HEK293 (cell line): ENCODE results near the gene ADCY10.

ENCODE experiments used
- CTCF ChIA-PET: fragments of 350-600 bp; formaldehyde crosslinking; extraction: SDS; loops from one replicate; lab custom pipeline; 2021; ENCODE audit warnings: antibody characterized with exemption; lab: Yijun Ruan, JAX
- POLR2A ChIA-PET: fragments of 300-600 bp; formaldehyde crosslinking; extraction: SDS; loops from one replicate; lab custom pipeline; 2020; ENCODE audit warnings: antibody characterized with exemption, inconsistent platforms; lab: Yijun Ruan, JAX
- H3K27ac ChIP-seq: fragments of 200-500 bp; sonication (Bioruptor generic); 2 replicates; pipeline ENCODE4 v1.5.1; 2014; ENCODE audit warnings: low read depth, low read length, control low read depth, inconsistent platforms; ENCODE audit errors: extremely low read depth
- H3K36me3 ChIP-seq, 2 experiments: fragments of 200-500 bp in 1 of 2; sonication (Bioruptor generic) in 1 of 2; 1 replicate in 1 of 2; 2 replicates in 1 of 2; pipeline ENCODE4 v1.5.1; 2014 to 2017; ENCODE audit warnings: inconsistent platforms in 2 of 2, low read length in 2 of 2; ENCODE audit not compliant: control insufficient read depth in 2 of 2, insufficient read depth in 1 of 2
- H3K4me1 ChIP-seq: fragments of 200-500 bp; sonication (Bioruptor generic); 2 replicates; pipeline ENCODE4 v1.5.1; 2014; ENCODE audit warnings: mild to moderate bottlenecking, low read length, inconsistent platforms; ENCODE audit not compliant: control insufficient read depth, insufficient read depth
- H3K4me3 ChIP-seq: 2 replicates; pipeline ENCODE4 v1.5.1; 2011; ENCODE audit warnings: low read depth, mild to moderate bottlenecking, control low read depth, low read length, moderate library complexity
- H3K9me3 ChIP-seq: fragments of 200-500 bp; sonication (Bioruptor generic); 2 replicates; pipeline ENCODE4 v1.5.1; 2014; ENCODE audit warnings: low read depth, low read length, inconsistent platforms; ENCODE audit not compliant: control insufficient read depth, insufficient read depth
- GLI4 ChIP-seq: fragments of 450-650 bp; formaldehyde crosslinking; IDR thresholded peaks from 2 replicates; pipeline ENCODE4 v1.5.1; 2016; ENCODE audit warnings: missing biosample characterization, missing genetic modification characterization
- KLF1 ChIP-seq: fragments of 450-650 bp; formaldehyde crosslinking; IDR thresholded peaks from 2 replicates; pipeline ENCODE4 v1.5.1; 2016; ENCODE audit warnings: missing biosample characterization, missing genetic modification characterization
- RBAK ChIP-seq: fragments of 450-650 bp; formaldehyde crosslinking; IDR thresholded peaks from 2 replicates; pipeline ENCODE4 v1.5.1; 2016; ENCODE audit warnings: missing biosample characterization, missing genetic modification characterization
- SP3 ChIP-seq: fragments of 450-650 bp; formaldehyde crosslinking; IDR thresholded peaks from 2 replicates; pipeline ENCODE4 v1.5.1; 2016; ENCODE audit warnings: missing biosample characterization, missing genetic modification characterization
- YY2 ChIP-seq: fragments of 450-650 bp; formaldehyde crosslinking; IDR thresholded peaks from 2 replicates; pipeline ENCODE4 v1.5.1; 2016; ENCODE audit warnings: missing biosample characterization, missing genetic modification characterization
- ZBTB17 ChIP-seq: fragments of 450-650 bp; formaldehyde crosslinking; IDR thresholded peaks from 2 replicates; pipeline ENCODE4 v1.5.1; 2016; ENCODE audit warnings: missing biosample characterization, missing genetic modification characterization
- ZNF223 ChIP-seq: fragments of 450-650 bp; formaldehyde crosslinking; IDR thresholded peaks from 2 replicates; pipeline ENCODE4 v1.5.1; 2016; ENCODE audit warnings: missing biosample characterization, missing genetic modification characterization
- ZNF37A ChIP-seq: fragments of 450-650 bp; IDR thresholded peaks from 2 replicates; pipeline ENCODE4 v1.5.1; 2018; ENCODE audit warnings: missing biosample characterization, missing genetic modification characterization
- ZNF416 ChIP-seq: fragments of 450-650 bp; formaldehyde crosslinking; IDR thresholded peaks from 2 replicates; pipeline ENCODE4 v1.5.1; 2016; ENCODE audit warnings: missing biosample characterization, missing genetic modification characterization
- ZNF670 ChIP-seq: fragments of 450-650 bp; formaldehyde crosslinking; IDR thresholded peaks from 2 replicates; pipeline ENCODE4 v1.5.1; 2016; ENCODE audit warnings: missing biosample characterization, missing genetic modification characterization, low read depth
- ZNF677 ChIP-seq: fragments of 450-650 bp; IDR thresholded peaks from 2 replicates; pipeline ENCODE4 v1.5.0; 2018; ENCODE audit warnings: missing biosample characterization, mild to moderate bottlenecking, missing genetic modification characterization, moderate library complexity
- ZSCAN23 ChIP-seq: fragments of 450-650 bp; formaldehyde crosslinking; IDR thresholded peaks from 2 replicates; pipeline ENCODE4 v1.5.1; 2016; ENCODE audit warnings: missing biosample characterization, missing genetic modification characterization
- TF ChIP-seq, protein P1 (sequence below): fragments of 450-650 bp; IDR thresholded peaks from 2 replicates; pipeline ENCODE4 v1.5.1; 2018; ENCODE audit warnings: missing biosample characterization, mild to moderate bottlenecking, missing genetic modification characterization
- TF ChIP-seq, protein P2 (sequence below): fragments of 450-650 bp; formaldehyde crosslinking; optimal IDR thresholded peaks from 2 replicates; pipeline ENCODE3; 2016; ENCODE audit warnings: missing biosample characterization, mild to moderate bottlenecking, missing genetic modification characterization
- TF ChIP-seq, protein P3 (sequence below): fragments of 450-650 bp; formaldehyde crosslinking; IDR thresholded peaks from 2 replicates; pipeline ENCODE4 v1.5.1; 2017; ENCODE audit warnings: missing biosample characterization, missing genetic modification characterization
- TF ChIP-seq, protein P4 (sequence below): fragments of 450-650 bp; formaldehyde crosslinking; IDR thresholded peaks from 2 replicates; pipeline ENCODE4 v1.5.1; 2016; ENCODE audit warnings: missing biosample characterization, missing genetic modification characterization, low read depth
- TF ChIP-seq, protein P5 (sequence below): fragments of 450-650 bp; IDR thresholded peaks from 2 replicates; pipeline ENCODE4 v1.5.1; 2018; ENCODE audit warnings: missing biosample characterization, missing genetic modification characterization

ADCY10 gene

DNA sequence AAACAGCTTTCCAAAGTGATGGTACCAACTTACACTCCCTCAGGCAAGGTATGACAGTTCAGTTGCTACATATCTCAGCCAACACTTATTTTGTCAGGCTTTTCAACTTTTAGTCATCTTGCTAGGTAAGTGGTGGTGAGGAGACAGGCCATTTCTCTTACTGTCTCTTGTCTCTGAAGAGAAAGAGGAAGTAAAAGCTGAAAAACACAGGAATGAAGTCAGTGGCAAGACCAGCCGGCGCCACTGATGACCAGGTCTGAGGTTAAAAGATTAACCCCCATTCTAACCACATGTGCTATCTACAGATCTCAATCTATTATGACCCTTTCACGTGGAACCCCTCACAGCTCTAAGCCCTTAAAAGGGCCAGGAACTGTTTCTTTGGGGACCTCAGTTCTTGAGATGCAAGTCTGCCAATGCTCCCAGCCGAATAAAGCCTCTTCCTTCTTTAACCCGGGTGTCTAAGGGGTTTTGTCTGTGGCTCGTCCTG, 4.2 kb downstream of the ADCY10 start:
- ChIA-PET CTCF (no interaction called here), POLR2A (no interaction called here)
- peaks cover 2% of the 10 kb centered on the region; the same call in 1 of the 2 replicates for H3K4me1 ChIP-seq
- no peak overlapping the region for H3K4me3 ChIP-seq
- TF ChIP-seq, protein P1, sequence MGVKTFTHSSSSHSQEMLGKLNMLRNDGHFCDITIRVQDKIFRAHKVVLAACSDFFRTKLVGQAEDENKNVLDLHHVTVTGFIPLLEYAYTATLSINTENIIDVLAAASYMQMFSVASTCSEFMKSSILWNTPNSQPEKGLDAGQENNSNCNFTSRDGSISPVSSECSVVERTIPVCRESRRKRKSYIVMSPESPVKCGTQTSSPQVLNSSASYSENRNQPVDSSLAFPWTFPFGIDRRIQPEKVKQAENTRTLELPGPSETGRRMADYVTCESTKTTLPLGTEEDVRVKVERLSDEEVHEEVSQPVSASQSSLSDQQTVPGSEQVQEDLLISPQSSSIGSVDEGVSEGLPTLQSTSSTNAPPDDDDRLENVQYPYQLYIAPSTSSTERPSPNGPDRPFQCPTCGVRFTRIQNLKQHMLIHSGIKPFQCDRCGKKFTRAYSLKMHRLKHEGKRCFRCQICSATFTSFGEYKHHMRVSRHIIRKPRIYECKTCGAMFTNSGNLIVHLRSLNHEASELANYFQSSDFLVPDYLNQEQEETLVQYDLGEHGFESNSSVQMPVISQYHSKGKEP (tag by site-specific recombination), result no peak
- TF ChIP-seq, protein P2, sequence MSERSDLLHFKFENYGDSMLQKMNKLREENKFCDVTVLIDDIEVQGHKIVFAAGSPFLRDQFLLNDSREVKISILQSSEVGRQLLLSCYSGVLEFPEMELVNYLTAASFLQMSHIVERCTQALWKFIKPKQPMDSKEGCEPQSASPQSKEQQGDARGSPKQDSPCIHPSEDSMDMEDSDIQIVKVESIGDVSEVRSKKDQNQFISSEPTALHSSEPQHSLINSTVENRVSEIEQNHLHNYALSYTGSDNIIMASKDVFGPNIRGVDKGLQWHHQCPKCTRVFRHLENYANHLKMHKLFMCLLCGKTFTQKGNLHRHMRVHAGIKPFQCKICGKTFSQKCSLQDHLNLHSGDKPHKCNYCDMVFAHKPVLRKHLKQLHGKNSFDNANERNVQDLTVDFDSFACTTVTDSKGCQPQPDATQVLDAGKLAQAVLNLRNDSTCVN (tag by site-specific recombination), result no peak
- TF ChIP-seq, protein P3, sequence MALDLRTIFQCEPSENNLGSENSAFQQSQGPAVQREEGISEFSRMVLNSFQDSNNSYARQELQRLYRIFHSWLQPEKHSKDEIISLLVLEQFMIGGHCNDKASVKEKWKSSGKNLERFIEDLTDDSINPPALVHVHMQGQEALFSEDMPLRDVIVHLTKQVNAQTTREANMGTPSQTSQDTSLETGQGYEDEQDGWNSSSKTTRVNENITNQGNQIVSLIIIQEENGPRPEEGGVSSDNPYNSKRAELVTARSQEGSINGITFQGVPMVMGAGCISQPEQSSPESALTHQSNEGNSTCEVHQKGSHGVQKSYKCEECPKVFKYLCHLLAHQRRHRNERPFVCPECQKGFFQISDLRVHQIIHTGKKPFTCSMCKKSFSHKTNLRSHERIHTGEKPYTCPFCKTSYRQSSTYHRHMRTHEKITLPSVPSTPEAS (tag by site-specific recombination), result no peak
- TF ChIP-seq RBAK, result no peak
- H3K9me3 ChIP-seq, result no peaks in the 10 kb centered on the region
- peaks cover 0 to 3% of the 10 kb centered on the region in 2 experiments; a peak in 1 of 3 replicates for H3K36me3 ChIP-seq
- no peak overlapping the region for H3K27ac ChIP-seq

DNA sequence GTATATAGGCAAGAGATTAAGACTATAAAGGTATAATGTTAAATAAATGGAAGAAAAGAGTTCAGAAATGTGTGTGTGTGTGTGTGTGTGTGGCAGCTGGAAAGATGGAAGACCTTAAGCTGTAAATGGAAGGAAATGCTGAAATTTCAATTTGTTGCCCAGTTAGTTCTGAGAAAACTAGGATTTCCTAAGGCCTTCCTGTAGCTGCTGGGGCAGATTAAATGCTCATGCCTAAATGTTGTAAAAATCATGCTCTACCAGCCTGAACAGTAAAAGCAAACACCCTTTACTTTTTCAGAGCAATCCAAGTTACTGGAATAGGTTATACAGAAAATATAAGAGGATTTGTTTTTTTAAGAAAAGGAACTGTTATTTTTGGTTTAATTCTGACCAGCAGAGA, 8.3 kb downstream of the ADCY10 start:
- H3K4me1 ChIP-seq, result peaks cover 3% of the 10 kb centered on the region; the same call in 1 of the 2 replicates
- no peak for TF ChIP-seq ZNF677
- no peak for TF ChIP-seq ZNF670
- no peak for TF ChIP-seq SP3 (tag by site-specific recombination)
- TF ChIP-seq ZSCAN23 (tag by site-specific recombination), result no peak
- TF ChIP-seq, protein P4, sequence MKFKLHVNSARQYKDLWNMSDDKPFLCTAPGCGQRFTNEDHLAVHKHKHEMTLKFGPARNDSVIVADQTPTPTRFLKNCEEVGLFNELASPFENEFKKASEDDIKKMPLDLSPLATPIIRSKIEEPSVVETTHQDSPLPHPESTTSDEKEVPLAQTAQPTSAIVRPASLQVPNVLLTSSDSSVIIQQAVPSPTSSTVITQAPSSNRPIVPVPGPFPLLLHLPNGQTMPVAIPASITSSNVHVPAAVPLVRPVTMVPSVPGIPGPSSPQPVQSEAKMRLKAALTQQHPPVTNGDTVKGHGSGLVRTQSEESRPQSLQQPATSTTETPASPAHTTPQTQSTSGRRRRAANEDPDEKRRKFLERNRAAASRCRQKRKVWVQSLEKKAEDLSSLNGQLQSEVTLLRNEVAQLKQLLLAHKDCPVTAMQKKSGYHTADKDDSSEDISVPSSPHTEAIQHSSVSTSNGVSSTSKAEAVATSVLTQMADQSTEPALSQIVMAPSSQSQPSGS, result no peak
- no peak for TF ChIP-seq ZNF223 (tag by site-specific recombination)
- TF ChIP-seq KLF1 (tag by site-specific recombination), result no peak
- TF ChIP-seq ZNF37A (tag by site-specific recombination), result no peak
- no peak for TF ChIP-seq YY2
- TF ChIP-seq, all 188 proteins: peak for 0
- ChIA-PET POLR2A (interaction anchor here (0.6 to 1.1 kb wide), 2 partner anchors 30 to 109 kb away, joined by 3 to 7 read pairs; partner anchors contain the start of gene DCAF6), CTCF (interaction anchor here (0.5 kb wide), 1 partner anchor 996 kb away, joined by 3 read pairs; no protein-coding TSS in a partner anchor)
- Histone ChIP-seq H3K36me3 (no peaks in the 10 kb centered on the region), H3K4me3 (no peak overlapping the region), H3K27ac (no peak overlapping the region), H3K9me3 (no peaks in the 10 kb centered on the region)

DNA sequence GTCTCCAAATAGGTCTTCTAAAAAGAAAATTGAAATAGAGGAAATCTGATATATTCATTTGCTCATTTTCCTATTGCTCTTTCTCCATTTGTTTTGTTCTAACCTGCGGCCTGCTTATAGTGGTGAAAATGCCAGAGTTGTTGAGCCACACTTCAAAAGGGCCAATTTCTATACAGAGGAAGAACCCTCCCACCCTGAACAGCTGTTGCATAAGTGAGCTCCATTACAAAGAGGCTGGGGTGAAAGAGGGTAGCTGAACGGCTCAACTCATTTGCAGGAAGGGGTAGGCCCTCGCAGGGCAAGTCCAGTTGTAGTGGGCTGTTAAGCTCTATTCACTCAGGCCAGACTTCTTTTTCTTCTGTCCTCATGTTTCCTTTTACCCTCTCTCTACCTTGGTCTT, 8.8 kb downstream of the ADCY10 start:
- H3K36me3 ChIP-seq, result no peaks in the 10 kb centered on the region
- H3K4me1 ChIP-seq, result peaks cover 3% of the 10 kb centered on the region; the same call in 1 of the 2 replicates
- H3K4me3 ChIP-seq, result no peak overlapping the region
- POLR2A ChIA-PET, result interaction anchor here (0.7 to 1.1 kb wide), 2 partner anchors 31 to 32 kb away, joined by 3 read pairs; partner anchors contain the start of genes DCAF6 and MPC2
- CTCF ChIA-PET, result interaction anchor here (0.5 to 0.6 kb wide), 2 partner anchors 173 to 996 kb away, joined by 3 read pairs; no protein-coding TSS in a partner anchor
- no peak overlapping the region for H3K27ac ChIP-seq
- TF ChIP-seq, protein P5, sequence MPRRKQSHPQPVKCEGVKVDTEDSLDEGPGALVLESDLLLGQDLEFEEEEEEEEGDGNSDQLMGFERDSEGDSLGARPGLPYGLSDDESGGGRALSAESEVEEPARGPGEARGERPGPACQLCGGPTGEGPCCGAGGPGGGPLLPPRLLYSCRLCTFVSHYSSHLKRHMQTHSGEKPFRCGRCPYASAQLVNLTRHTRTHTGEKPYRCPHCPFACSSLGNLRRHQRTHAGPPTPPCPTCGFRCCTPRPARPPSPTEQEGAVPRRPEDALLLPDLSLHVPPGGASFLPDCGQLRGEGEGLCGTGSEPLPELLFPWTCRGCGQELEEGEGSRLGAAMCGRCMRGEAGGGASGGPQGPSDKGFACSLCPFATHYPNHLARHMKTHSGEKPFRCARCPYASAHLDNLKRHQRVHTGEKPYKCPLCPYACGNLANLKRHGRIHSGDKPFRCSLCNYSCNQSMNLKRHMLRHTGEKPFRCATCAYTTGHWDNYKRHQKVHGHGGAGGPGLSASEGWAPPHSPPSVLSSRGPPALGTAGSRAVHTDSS (tag by site-specific recombination), result no peak
- TF ChIP-seq ZNF223 (tag by site-specific recombination), result no peak
- TF ChIP-seq ZNF416 (tag by site-specific recombination), result no peak
- TF ChIP-seq, protein P4, result no peak
- TF ChIP-seq GLI4, result no peak
- TF ChIP-seq ZBTB17 (tag by site-specific recombination), result no peak
- H3K9me3 ChIP-seq, result no peaks in the 10 kb centered on the region
